K562 (cell line): Measurements from ENCODE around the gene VMP1. TPM values are rescaled to one million over a fixed set of nuclear protein-coding genes. Genes with fewer than 3 reads are reported as not detected.

ENCODE experiments used
- CXXC5 ChIP-seq: fragments of 250-450 bp; sonication (Bioruptor Pico); IDR thresholded peaks from 2 replicates; pipeline ENCODE4 v1.8.0; 2022; ENCODE audit warnings: inconsistent platforms, mild to moderate bottlenecking, moderate library complexity
- NBN ChIP-seq: fragments of 450-650 bp; IDR thresholded peaks from 2 replicates; pipeline ENCODE4 v1.6.1; 2016; ENCODE audit warnings: low read depth, mild to moderate bottlenecking
- PCBP2 ChIP-seq: fragments of 200-400 bp; formaldehyde crosslinking; IDR thresholded peaks from 2 replicates; pipeline ENCODE4 v1.6.1; 2018; ENCODE audit warnings: low read length, low read depth, mild to moderate bottlenecking, moderate library complexity; ENCODE audit not compliant: poor library complexity, severe bottlenecking
- PHB2 ChIP-seq: fragments of 450-650 bp; IDR thresholded peaks from 2 replicates; pipeline ENCODE4 v1.6.1; 2017; ENCODE audit warnings: low read depth
- PHF20 ChIP-seq: fragments of 450-650 bp; IDR thresholded peaks from 2 replicates; pipeline ENCODE4 v1.6.1; 2018; ENCODE audit not compliant: partially characterized antibody
- PTRF ChIP-seq: fragments of 450-650 bp; IDR thresholded peaks from 2 replicates; pipeline ENCODE4 v1.6.1; 2016; ENCODE audit warnings: mild to moderate bottlenecking, missing genetic modification characterization, missing compliant biosample characterization
- RBM39 ChIP-seq: fragments of 200-400 bp; formaldehyde crosslinking; optimal IDR thresholded peaks from 2 replicates; pipeline ENCODE3; 2018; ENCODE audit warnings: low read depth, low read length
- RUNX1 ChIP-seq: sonication (generic); IDR thresholded peaks from 2 replicates; pipeline ENCODE4 v1.6.1; 2016; ENCODE audit warnings: antibody characterized with exemption, low read depth
- SMARCA4 ChIP-seq: fragments of 450-650 bp; IDR thresholded peaks from 2 replicates; pipeline ENCODE4 v1.6.1; 2016
- SREBF1 ChIP-seq: fragments of 150-350 bp; IDR thresholded peaks from 2 replicates; pipeline ENCODE4 v1.6.1; 2014; ENCODE audit warnings: antibody characterized with exemption, low read depth, low read length, borderline replicate concordance
- TCF3 ChIP-seq: sonication (generic); formaldehyde crosslinking; IDR thresholded peaks from 2 replicates; pipeline ENCODE4 v1.4.0; 2020; ENCODE audit warnings: mild to moderate bottlenecking, missing genetic modification reagents
- ZBTB9 ChIP-seq: fragments of 450-650 bp; formaldehyde crosslinking; IDR thresholded peaks from 2 replicates; pipeline ENCODE4 v1.4.0; 2020; ENCODE audit warnings: mild to moderate bottlenecking, moderate library complexity
- ZNF124 ChIP-seq: sonication (generic); formaldehyde crosslinking; IDR thresholded peaks from 2 replicates; pipeline ENCODE4 v1.8.1; 2022; ENCODE audit warnings: missing genetic modification reagents
- ZNF24 ChIP-seq: fragments of 450-650 bp; IDR thresholded peaks from 2 replicates; pipeline ENCODE4 v1.6.1; 2016
- ZNF324 ChIP-seq: fragments of 250-450 bp; sonication (Bioruptor Pico); IDR thresholded peaks from 2 replicates; pipeline ENCODE4 v1.4.0; 2020; ENCODE audit warnings: mild to moderate bottlenecking
- ZNF449 ChIP-seq: fragments of 250-450 bp; sonication (Bioruptor Pico); IDR thresholded peaks from 2 replicates; pipeline ENCODE4 v1.8.0; 2022; ENCODE audit warnings: moderate library complexity, mild to moderate bottlenecking, inconsistent platforms
- ZNF644 ChIP-seq: fragments of 200-800 bp; sonication (Bioruptor generic); IDR thresholded peaks from 2 replicates; pipeline ENCODE4 v1.6.1; 2016; ENCODE audit warnings: low read depth, missing genetic modification characterization, missing compliant biosample characterization
- ZSCAN29 ChIP-seq: fragments of 450-650 bp; IDR thresholded peaks from 2 replicates; pipeline ENCODE4 v1.6.1; 2017
- polyA plus RNA-seq, 8 experiments: library from polyadenylated mRNA; depleted of rRNA in 4 of 8; stranded (reverse) in 5 of 8; unstranded in 3 of 8; fragments of >200 nt; fragmentation: Nextera tagmentation in 2 of 8; fragmentation: Illumina TruSeq in 1 of 8; extraction: Ambion mirVana in 2 of 8; extraction: Trizol in 1 of 8; gene quantifications; 2 replicates each; pipeline versions ENCODE4 v1.2.1 to v1.2.3, GENCODE V29; 2011 to 2014; ENCODE audit warnings: inconsistent platforms in 1 of 8, missing spikeins in 1 of 8
- total RNA-seq, 7 experiments: library from RNA; depleted of rRNA in 6 of 7; stranded (reverse); fragments of >200 nt in 6 of 7; fragmentation: Illumina TruSeq in 2 of 7; extraction: Trizol in 2 of 7; gene quantifications; 2 replicates each; pipeline versions ENCODE4 v1.2.1 to v1.2.3, GENCODE V29; 2011 to 2021; ENCODE audit warnings: low replicate concordance in 1 of 7
- TF ChIP-seq, protein P1 (sequence below): fragments of 250-450 bp; sonication (Bioruptor Pico); IDR thresholded peaks from 2 replicates; pipeline ENCODE4 v1.5.1; 2021; ENCODE audit warnings: mild to moderate bottlenecking
- TF ChIP-seq, protein P2 (sequence below): fragments of 250-450 bp; sonication (Bioruptor Pico); IDR thresholded peaks from 2 replicates; pipeline ENCODE4 v1.4.0; 2020; ENCODE audit warnings: mild to moderate bottlenecking, moderate library complexity
- TF ChIP-seq, protein P3 (sequence below): sonication (generic); formaldehyde crosslinking; IDR thresholded peaks from 2 replicates; pipeline ENCODE4 v1.8.0; 2022; ENCODE audit warnings: mild to moderate bottlenecking, low read depth, missing genetic modification reagents

VMP1 gene
- total and polyA plus RNA-seq, 9 of the 15 experiments (the other 6 are each of a cell fraction or from before 2014, with no cell fraction given): 123 to 304 (median 151) TPM

GRCh38 chr17:59838052-59838916, 130.8 kb downstream of the VMP1 start (continued):
- TF ChIP-seq, protein P1, sequence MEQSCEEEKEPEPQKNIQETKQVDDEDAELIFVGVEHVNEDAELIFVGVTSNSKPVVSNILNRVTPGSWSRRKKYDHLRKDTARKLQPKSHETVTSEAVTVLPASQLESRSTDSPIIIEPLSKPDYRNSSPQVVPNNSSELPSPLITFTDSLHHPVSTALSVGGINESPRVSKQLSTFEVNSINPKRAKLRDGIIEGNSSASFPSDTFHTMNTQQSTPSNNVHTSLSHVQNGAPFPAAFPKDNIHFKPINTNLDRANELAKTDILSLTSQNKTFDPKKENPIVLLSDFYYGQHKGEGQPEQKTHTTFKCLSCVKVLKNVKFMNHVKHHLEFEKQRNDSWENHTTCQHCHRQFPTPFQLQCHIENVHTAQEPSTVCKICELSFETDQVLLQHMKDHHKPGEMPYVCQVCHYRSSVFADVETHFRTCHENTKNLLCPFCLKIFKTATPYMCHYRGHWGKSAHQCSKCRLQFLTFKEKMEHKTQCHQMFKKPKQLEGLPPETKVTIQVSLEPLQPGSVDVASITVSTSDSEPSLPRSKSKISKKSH: peak; percentile 21; the same call in 1 of the 2 replicates
- no peak for TF ChIP-seq RUNX1
- no peak for TF ChIP-seq ZNF124
- TF ChIP-seq PHB2: no peak
- no peak for TF ChIP-seq PCBP2
- peak; percentile 22; the same call in 1 of the 2 replicates for TF ChIP-seq ZSCAN29
- peak; percentile 53; the same call in 1 of the 2 replicates for TF ChIP-seq NBN
- TF ChIP-seq ZBTB9 (CRISPR knock-in tag): no peak
- no peak for TF ChIP-seq ZNF644 (tag)
- TF ChIP-seq TCF3 (CRISPR knock-in tag): no peak
- no peak for TF ChIP-seq PTRF (tag)
- TF ChIP-seq, protein P2, sequence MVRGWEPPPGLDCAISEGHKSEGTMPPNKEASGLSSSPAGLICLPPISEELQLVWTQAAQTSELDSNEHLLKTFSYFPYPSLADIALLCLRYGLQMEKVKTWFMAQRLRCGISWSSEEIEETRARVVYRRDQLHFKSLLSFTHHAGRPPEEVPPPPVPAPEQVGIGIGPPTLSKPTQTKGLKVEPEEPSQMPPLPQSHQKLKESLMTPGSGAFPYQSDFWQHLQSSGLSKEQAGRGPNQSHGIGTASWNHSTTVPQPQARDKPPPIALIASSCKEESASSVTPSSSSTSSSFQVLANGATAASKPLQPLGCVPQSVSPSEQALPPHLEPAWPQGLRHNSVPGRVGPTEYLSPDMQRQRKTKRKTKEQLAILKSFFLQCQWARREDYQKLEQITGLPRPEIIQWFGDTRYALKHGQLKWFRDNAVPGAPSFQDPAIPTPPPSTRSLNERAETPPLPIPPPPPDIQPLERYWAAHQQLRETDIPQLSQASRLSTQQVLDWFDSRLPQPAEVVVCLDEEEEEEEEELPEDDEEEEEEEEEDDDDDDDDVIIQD (CRISPR knock-in tag): no peak
- no peak for TF ChIP-seq ZNF449 (CRISPR knock-in tag)
- TF ChIP-seq, protein P3, sequence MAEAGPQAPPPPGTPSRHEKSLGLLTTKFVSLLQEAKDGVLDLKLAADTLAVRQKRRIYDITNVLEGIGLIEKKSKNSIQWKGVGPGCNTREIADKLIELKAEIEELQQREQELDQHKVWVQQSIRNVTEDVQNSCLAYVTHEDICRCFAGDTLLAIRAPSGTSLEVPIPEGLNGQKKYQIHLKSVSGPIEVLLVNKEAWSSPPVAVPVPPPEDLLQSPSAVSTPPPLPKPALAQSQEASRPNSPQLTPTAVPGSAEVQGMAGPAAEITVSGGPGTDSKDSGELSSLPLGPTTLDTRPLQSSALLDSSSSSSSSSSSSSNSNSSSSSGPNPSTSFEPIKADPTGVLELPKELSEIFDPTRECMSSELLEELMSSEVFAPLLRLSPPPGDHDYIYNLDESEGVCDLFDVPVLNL (CRISPR knock-in tag): no peak
- no peak for TF ChIP-seq SREBF1
- TF ChIP-seq ZNF24: no peak
- no peak for TF ChIP-seq CXXC5 (CRISPR knock-in tag)
- TF ChIP-seq ZNF324 (CRISPR knock-in tag): no peak
- no peak for TF ChIP-seq PHF20
- TF ChIP-seq SMARCA4: no peak
- peak; percentile 63 for TF ChIP-seq RBM39
